ENCODE results near the gene ACOT13.

- TF ChIP-seq CTCF (IDR thresholded peaks at IDR 0.05; ENCODE audit: low read depth, low read length) (no peak), EZH2phosphoT487 (IDR thresholded peaks at IDR 0.05; ENCODE audit: low read depth) (no peak)
Measured at GRCh38 chr6:24723270-24723669, 56.4 kb downstream of the ACOT13 start.
